GM23338 (cell line): Measurements from ENCODE around the gene ST7L. TPM values are rescaled to one million over a fixed set of nuclear protein-coding genes. Genes with fewer than 3 reads are reported as not detected.

ENCODE experiments used
- ATAC-seq: fragments of 200-7000 bp; cut with Tn5 transposase; 3 replicates; pipeline ENCODE4 v1.9.1; 2020
- DNase-seq: peaks from one replicate; pipeline ENCODE4 v3.0.0-alpha.2; 2015; ENCODE audit warnings: low spot score
- H2AFZ ChIP-seq: fragments of 200-600 bp; sonication (generic); 2 replicates; pipeline ENCODE4 v1.8.0; 2016; ENCODE audit warnings: antibody characterized with exemption, mild to moderate bottlenecking, moderate library complexity
- H3F3A ChIP-seq: fragments of 200-600 bp; sonication (generic); replicated peaks from 2 replicates; pipeline ENCODE4 v1.8.0; 2017; ENCODE audit warnings: antibody characterized with exemption, mixed run types, low read depth
- H3K27ac ChIP-seq: fragments of 200-600 bp; sonication (generic); 2 replicates; pipeline ENCODE4 v1.6.1; 2016; ENCODE audit warnings: low read depth
- H3K27me3 ChIP-seq: fragments of 200-600 bp; sonication (generic); 2 replicates; pipeline ENCODE4 v1.8.0; 2016; ENCODE audit warnings: mild to moderate bottlenecking, mixed run types, moderate library complexity; ENCODE audit not compliant: insufficient read depth
- H3K36me3 ChIP-seq: fragments of 200-600 bp; sonication (generic); 2 replicates; pipeline ENCODE4 v1.8.0; 2016; ENCODE audit warnings: mild to moderate bottlenecking; ENCODE audit not compliant: insufficient read depth
- H3K4me1 ChIP-seq: fragments of 200-600 bp; sonication (generic); 2 replicates; pipeline ENCODE4 v1.8.0; 2016; ENCODE audit warnings: mild to moderate bottlenecking, moderate library complexity; ENCODE audit not compliant: insufficient read depth
- H3K4me2 ChIP-seq: fragments of 200-600 bp; sonication (generic); 2 replicates; pipeline ENCODE4 v1.7.1; 2017; ENCODE audit warnings: mixed run types
- H3K4me3 ChIP-seq: fragments of 200-600 bp; sonication (generic); 2 replicates; pipeline ENCODE4 v1.6.1; 2016; ENCODE audit warnings: mixed run types
- H3K79me2 ChIP-seq: fragments of 200-600 bp; sonication (generic); replicated peaks from 2 replicates; pipeline ENCODE4 v1.8.0; 2017; ENCODE audit warnings: mild to moderate bottlenecking; ENCODE audit not compliant: insufficient read depth
- H3K9me2 ChIP-seq: fragments of 200-600 bp; sonication (generic); 2 replicates; pipeline ENCODE4 v1.8.0; 2017; ENCODE audit not compliant: insufficient read depth
- H4K20me1 ChIP-seq: fragments of 200-600 bp; sonication (generic); replicated peaks from 2 replicates; pipeline ENCODE4 v1.8.0; 2017; ENCODE audit warnings: mild to moderate bottlenecking; ENCODE audit not compliant: insufficient read depth
- H3K27ac Mint-ChIP-seq: 2 replicates; pipeline ENCODE4 v1.8.0; 2020; ENCODE audit warnings: inconsistent platforms, mild to moderate bottlenecking, moderate library complexity, mixed read lengths
- H3K27me3 Mint-ChIP-seq: 3 replicates; pipeline ENCODE4 v1.8.0; 2022; ENCODE audit warnings: low read depth, mild to moderate bottlenecking, moderate library complexity, mixed read lengths, inconsistent platforms; ENCODE audit not compliant: insufficient read depth, poor library complexity
- H3K36me3 Mint-ChIP-seq: 3 replicates; pipeline ENCODE4 v1.8.0; 2021; ENCODE audit warnings: low read depth, mild to moderate bottlenecking, inconsistent platforms, moderate library complexity, mixed read lengths
- H3K4me1 Mint-ChIP-seq: 3 replicates; pipeline ENCODE4 v1.8.0; 2020; ENCODE audit warnings: mild to moderate bottlenecking, inconsistent platforms, mixed read lengths
- H3K4me3 Mint-ChIP-seq: 3 replicates; pipeline ENCODE4 v1.8.0; 2021; ENCODE audit warnings: moderate library complexity, mild to moderate bottlenecking, inconsistent platforms, mixed read lengths
- H3K9me3 Mint-ChIP-seq: 3 replicates; pipeline ENCODE4 v1.8.0; 2020; ENCODE audit warnings: moderate library complexity, mild to moderate bottlenecking, inconsistent platforms, mixed read lengths
- CREB1 ChIP-seq: fragments of 250-450 bp; sonication (Bioruptor Pico); IDR thresholded peaks from 2 replicates; pipeline ENCODE4 v1.5.0; 2020; ENCODE audit warnings: low read depth, mild to moderate bottlenecking, moderate library complexity
- CTCF ChIP-seq, 2 experiments: fragments of 200-600 bp in 1 of 2; sonication (generic) in 1 of 2; conservative IDR thresholded peaks; 2 replicates each; pipeline versions ENCODE4 v1.5.1 to v1.6.1; 2016 to 2017; ENCODE audit warnings: antibody characterized with exemption in 2 of 2, low read depth in 2 of 2, mild to moderate bottlenecking in 2 of 2, moderate library complexity in 1 of 2
- ETS1 ChIP-seq: IDR thresholded peaks from 2 replicates; pipeline ENCODE4 v1.6.1; 2016; ENCODE audit warnings: antibody characterized with exemption
- JUNB ChIP-seq: IDR thresholded peaks from one replicate; pipeline ENCODE4 v1.6.1; 2016; ENCODE audit warnings: antibody characterized with exemption; ENCODE audit not compliant: unreplicated experiment
- POLR2AphosphoS5 ChIP-seq: IDR thresholded peaks from 2 replicates; pipeline ENCODE4 v1.6.1; 2016; ENCODE audit warnings: antibody characterized with exemption, low read depth
- ZNF462 ChIP-seq: fragments of 250-450 bp; sonication (Bioruptor Pico); IDR thresholded peaks from 2 replicates; pipeline ENCODE4 v1.5.0; 2020; ENCODE audit warnings: mild to moderate bottlenecking, moderate library complexity
- polyA plus RNA-seq: library from polyadenylated mRNA; unstranded; fragments of >200 nt; fragmentation: Nextera tagmentation; extraction: Ambion mirVana; gene quantifications from 2 replicates; pipeline ENCODE4 v1.2.1, GENCODE V29; 2016
- total RNA-seq: library from RNA; depleted of rRNA; stranded (reverse); fragments of >200 nt; shearing (Covaris generic); gene quantifications from 2 replicates; pipeline ENCODE4 v1.2.3, GENCODE V29; 2014

The ST7L gene
- total and polyA plus RNA-seq, 2 experiments from 2014 or later: 18.2 to 21.0 TPM

GRCh38 chr1:112619518-112620376 is 806 bp upstream of the ST7L start, which contains the start of gene CAPZA1:
Gene CAPZA1, plus strand, starts transcription at chr1:112619832. Its CDS starts 13 bp downstream, at chr1:112619845.
- peak; percentile 96 for DNase-seq

More at GRCh38 chr1:112619518-112620376, 806 bp upstream of the ST7L start, which contains the start of gene CAPZA1:
- peak within 1 kb of the TSS; percentile 96 for H3K4me2 ChIP-seq
- peaks cover 11% of the 10 kb centered on the region for H3K4me1 ChIP-seq
- H3K4me1 Mint-ChIP-seq: peaks cover 20% of the 10 kb centered on the region
- peak within 1 kb of the TSS; percentile 99 for H3K27ac Mint-ChIP-seq
- ATAC-seq: peak; percentile 94
- no peaks in the 10 kb centered on the region for H3K9me3 Mint-ChIP-seq
- peaks cover 4% of the 10 kb centered on the region; the same call in 1 of the 2 replicates for H3F3A ChIP-seq
- H3K36me3 ChIP-seq: no peaks in the 10 kb centered on the region
- peaks cover 15% of the 10 kb centered on the region for H4K20me1 ChIP-seq
- no peaks in the 10 kb centered on the region for H3K27me3 ChIP-seq
- H3K27ac ChIP-seq: peak within 1 kb of the TSS; percentile 100
- H3K9me2 ChIP-seq: no peaks in the 10 kb centered on the region
- H3K36me3 Mint-ChIP-seq: peaks cover 8% of the 10 kb centered on the region
- H2AFZ ChIP-seq: peak within 1 kb of the TSS; percentile 89
- peaks cover 10% of the 10 kb centered on the region for H3K27me3 Mint-ChIP-seq
- TF ChIP-seq ETS1 (peak; percentile 74), JUNB (no peak), CREB1 (CRISPR knock-in tag) (peak; percentile 91), ZNF462 (CRISPR knock-in tag) (no peak), POLR2AphosphoS5 (peak; percentile 91), CTCF (conservative IDR thresholded peaks at IDR 0.05; ENCODE audit: low read depth in 2 of 2) (peak in 1 of 2 experiments; percentile 15; a peak in 1 of 4 replicates)
- H3K4me3 ChIP-seq: peak within 1 kb of the TSS; percentile 93
- H3K79me2 ChIP-seq: peaks cover 90% of the 10 kb centered on the region
- H3K4me3 Mint-ChIP-seq: peak within 1 kb of the TSS; percentile 100
